GM19025 (cell line): ENCODE data around the gene DNAH9.
A peak's percentile ranks its signal among the peaks of the same experiment; 100 is the strongest.
"Not testable (repeated sequence)": the region's sequence is repeated elsewhere in the genome, so short reads cannot be mapped to it uniquely, and the experiment has no call there.

Experiments
- ATAC-seq: cut with Tn5 transposase; IDR thresholded peaks from one replicate; pipeline ENCODE4 v1.9.1; 2021; ENCODE audit warnings: mild to moderate bottlenecking, low read depth, moderate library complexity; ENCODE audit not compliant: unreplicated experiment

DNAH9 gene

DNA sequence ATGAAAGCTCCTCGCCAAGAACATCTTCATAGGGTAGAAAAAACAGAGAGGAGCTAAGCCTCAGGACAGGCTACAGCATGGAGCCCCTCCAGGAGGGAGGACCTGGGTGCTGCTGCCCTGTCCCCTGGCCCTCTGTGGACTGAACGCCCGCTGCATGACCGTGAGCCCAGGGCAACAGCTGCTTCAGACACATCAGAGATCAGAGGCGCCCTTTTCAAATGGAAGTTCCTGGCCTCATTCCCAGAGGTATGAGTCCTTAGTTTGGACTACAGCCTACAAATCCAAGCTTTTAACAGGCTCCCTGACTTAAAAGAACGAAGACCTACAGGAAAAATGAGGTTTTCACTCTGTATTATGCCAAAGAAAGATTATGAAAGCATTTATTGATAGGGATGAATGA is 350.5 kb downstream of the DNAH9 start:
- ATAC-seq = no peak

DNA sequence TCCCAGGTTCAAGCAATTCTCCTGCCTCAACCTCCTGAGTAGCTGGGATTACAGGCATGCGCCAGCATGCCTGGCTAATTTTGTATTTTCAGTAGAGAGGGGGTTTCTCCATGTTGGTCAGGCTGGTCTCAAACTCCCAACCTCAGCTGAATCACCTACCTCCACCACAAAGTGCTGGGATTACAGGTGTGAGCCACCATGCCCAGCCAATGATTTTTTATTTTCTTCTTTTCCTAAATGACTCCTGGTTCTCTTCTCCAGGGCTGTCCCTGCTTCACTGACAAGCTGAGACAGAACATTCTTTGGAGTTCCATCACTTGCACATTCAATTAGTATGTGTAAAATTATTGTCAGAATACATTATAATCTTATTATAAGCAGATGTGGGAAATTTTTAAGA is 351.3 kb downstream of the DNAH9 start:
- ATAC-seq = not testable (repeated sequence)

DNA sequence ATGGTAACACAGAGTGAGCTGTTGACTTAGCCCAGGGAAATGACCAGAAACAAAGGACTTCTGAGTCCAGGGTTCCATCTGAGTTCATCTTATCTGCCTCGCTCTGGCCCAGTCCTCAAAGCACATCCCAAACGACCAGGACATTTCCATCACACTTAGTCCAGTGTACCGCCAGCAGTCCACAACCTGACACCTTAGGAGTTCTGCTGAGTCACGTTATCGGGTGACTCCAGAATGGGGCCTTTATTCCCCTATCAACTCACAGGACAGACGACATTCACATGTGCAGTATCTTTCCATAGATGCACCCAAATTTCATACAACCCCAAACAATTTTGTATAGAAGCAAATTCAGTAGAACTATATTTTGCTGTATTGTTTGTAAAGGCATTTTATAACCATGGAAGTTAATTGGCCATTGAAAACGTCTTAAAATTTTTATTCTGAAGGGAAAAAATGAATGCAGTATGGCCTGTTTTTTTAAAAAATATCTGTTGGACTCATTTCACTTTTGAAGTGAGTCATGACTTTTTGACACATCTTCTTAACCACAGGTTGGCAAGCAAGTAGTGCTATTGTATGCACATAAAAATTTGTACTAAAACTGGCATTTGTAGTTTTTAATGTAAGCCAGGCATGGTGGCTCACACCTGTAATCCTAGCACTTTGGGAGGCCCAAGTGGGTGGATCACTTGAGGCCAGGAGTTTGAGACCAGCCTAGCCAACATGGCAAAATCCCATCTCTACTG is 352.7 kb downstream of the DNAH9 start:
- ATAC-seq = no peak

GRCh38 chr17:11952610-11953009 is 354.3 kb downstream of the DNAH9 start:
- ATAC-seq = no peak

DNA sequence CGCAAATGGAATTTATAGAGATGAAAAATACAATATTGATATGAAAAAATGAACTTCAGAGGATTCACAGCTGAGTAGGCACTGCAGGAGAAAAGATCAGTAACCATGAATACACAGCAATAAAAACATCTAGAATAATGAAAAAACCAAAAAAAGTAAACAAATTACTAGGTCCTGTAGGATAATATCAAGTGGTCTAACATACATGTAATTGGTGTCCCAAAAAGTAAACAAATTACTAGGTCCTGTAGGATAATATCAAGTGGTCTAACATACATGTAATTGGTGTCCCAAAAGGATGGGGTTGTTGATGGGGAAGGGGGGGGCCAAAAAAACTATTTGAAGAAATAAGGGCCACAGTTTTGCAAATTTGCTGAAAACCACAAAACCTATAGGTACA is 355.7 kb downstream of the DNAH9 start:
- ATAC-seq = no peak

GRCh38 chr17:11954936-11955335 is 356.7 kb downstream of the DNAH9 start:
- ATAC-seq = no peak

DNA sequence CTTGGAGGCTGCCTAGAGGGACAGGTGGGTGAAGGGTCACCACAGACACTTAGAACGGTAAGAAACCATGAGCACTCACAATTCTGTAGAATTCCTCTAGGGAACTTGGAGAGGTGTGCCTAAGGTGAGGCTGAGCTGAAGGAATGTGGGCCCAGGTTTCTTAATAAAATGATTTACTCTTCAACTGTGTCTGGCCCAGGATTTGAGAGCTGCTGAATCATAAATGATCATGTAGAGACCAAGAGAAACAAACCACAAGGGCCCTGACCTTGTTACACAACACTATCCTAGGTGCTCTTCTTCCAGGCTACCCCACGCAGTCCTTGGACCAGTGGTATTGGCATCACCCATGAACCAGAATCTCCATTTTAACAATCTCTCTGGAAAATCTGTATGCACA is 371.3 kb downstream of the DNAH9 start:
- ATAC-seq = no peak

DNA sequence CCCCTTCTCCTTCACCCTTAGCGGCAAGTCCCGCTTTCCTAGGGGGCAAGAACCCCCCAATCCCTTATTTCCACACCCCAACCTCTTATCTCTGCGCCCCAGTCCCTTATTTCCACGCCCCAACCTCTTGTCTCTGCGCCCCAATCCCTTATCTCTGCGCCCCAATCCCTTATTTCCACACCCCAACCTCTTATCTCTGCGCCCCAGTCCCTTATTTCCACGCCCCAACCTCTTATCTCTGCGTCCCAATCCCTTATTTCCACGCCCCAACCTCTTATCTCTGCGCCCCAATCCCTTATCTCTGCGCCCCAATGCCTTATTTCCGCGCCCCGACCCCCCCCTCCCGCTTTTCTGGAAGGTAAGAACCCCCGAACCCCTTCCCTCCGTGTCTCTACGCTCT is 374.5 kb downstream of the DNAH9 start:
- not testable (repeated sequence) for ATAC-seq

DNA sequence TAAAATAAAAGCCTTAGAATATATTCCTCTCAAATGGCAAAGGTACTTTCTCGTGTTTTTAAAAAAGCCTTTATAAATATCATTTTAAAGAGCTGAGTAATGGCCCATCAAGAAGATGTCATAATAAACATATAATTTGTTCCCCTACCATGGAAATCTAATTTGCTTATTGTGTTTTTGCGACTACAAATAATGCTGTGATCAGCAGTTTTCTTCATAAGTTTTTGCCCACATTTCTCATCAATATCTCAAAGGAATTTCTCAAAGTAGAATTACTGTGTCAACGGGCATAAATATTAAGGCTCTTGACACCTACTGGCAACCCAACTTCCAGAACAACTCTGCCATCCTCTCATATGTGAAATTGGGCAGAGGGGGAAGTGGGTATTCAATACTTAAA is 381.5 kb downstream of the DNAH9 start:
- no peak for ATAC-seq

DNA sequence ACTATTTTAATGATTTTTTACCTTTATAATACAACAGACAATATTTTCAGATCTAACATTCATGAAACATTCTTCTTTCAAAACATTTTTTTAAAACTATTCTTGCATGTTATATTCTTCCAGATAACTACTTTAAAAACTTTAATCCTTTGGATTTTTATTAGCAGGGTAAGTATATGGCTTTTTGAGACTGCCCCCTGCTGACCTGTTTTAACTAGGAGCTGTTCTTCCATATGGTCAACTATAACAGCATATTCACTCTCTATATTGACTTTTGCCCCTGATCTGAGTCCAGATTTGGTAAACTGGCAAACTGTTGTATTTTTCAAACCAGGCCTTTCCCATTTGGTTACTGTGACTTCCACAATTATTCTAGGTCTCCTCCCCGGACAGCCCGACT is 382.5 kb downstream of the DNAH9 start:
- ATAC-seq = no peak

GRCh38 chr17:11981862-11982261 is 383.6 kb downstream of the DNAH9 start:
- ATAC-seq = no peak

DNA sequence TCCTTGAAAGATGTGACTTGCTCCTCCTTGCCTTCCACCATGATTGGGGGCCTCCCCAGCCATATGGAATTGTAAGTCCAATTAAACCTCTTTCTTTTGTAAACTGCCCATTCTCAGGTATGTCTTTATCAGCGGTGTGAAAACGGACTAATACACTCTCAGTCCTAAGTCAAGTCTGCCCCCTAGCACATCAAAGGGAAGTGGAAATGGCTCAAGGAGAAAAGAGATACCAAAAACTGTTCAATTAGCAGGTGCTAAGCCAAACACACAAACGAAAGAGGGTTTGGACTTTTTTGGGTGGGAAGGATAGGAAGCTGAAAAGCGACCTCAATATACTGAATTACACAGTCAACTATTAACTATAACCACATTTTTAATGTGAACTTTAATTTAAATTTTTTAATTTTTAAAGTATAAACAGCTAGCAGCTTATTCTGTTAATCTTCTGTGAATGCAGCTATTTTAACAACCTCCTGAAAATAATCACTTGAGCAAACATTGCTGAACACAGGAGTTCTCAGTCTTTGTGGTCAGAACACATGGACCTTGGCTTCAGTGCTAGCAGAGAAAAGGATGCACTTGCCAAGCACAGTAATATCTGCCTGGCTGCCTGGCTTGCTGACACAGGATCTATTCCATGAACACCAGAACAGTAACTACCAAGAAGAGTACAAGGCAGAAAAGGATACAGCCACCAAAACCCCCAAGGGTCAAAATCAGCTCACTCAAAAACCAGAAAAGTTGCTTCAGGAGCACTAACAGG is 388.1 kb downstream of the DNAH9 start:
- ATAC-seq = no peak

DNA sequence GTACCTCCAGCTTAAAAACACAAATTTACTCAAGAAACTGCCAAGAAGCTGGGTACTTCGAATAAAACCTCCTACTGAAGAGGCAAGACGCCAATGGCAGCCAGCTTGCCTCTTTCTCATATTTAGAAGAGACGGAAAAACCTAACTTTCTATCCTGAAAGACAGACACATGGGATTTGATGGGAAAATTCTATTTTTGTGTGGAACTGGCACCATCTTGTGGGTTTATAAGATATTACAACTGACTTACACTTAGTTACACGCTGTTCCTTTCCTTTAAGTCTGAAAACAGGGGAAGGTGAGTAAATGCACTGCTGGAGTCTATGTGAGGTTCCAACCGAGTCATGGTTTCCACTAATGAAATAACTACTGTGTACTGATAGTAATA is 388.7 kb downstream of the DNAH9 start:
- ATAC-seq = no peak

GRCh38 chr17:11990363-11990983 is 392.2 kb downstream of the DNAH9 start:
- ATAC-seq = no peak

DNA sequence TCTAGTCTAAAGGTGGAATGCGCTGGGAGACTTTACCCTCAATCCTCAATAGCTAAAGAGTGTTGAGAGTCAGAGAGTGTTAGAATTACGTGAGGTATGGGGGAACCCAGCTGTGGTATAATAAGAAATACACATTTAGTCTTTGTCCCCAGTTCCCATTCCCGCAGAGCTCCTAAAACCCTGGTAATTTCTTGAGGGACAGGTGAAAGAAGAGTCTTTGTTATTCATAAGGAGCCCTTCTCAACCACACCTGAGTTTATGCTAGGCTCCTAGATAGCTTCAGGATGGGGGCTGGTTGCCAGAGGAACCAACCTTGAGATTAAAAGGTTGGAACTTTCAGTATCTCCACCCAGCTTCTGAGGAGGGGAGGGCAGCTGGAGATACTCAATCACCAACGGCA is 393.2 kb downstream of the DNAH9 start:
- no peak for ATAC-seq

DNA sequence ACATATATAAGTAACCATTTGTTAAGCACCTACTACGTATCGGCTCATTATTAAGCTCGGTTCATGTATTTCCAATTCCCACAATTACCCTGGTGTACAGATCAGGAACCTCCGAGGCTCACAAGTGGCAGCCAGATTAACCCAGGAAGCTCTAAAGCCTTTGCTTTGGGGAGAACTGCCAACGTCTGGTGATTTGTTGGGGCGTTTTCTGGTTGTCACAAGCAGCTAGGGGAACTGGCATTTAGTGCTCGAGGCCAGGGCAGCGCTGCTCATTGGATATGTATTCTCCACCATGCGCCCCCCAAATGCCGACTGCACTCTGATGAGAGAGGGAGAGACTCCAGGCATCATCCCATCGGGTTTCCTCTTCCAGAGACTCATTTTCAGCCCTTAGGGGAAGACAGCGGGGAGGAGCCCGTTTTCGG is 398.5 kb downstream of the DNAH9 start:
- peak; percentile 13 for ATAC-seq

- ATAC-seq = peak; percentile 96
Observed at GRCh38 chr17:11997147-11997971, 399.1 kb downstream of the DNAH9 start, which contains the start of gene ZNF18. Gene ZNF18 (minus strand): TSS chr17:11997475. CDS start chr17:11992829, 4,646 bp downstream.

DNA sequence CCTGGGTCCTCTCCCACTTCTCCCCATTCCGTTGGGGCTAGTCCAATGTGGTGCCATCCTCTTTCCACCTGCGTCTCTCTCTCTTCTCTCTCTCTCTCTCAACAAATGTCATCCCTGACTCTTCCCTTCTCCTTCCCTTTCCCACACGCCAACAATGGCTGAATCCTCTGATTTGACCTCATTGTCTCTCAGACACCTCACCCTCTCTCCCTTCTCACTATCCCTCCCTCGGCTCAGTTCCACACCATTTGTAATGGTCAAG is 399.6 kb downstream of the DNAH9 start:
- ATAC-seq = no peak

- ATAC-seq = no peak
Observed at GRCh38 chr17:11999696-12000095, 401.4 kb downstream of the DNAH9 start.

GRCh38 chr17:12007466-12007865 is 409.2 kb downstream of the DNAH9 start:
- no peak for ATAC-seq
